Large intestine (tissue), 3 donors: ENCODE measurements around the gene SIGLECL1. TPM values are rescaled to one million over a fixed set of nuclear protein-coding genes. Genes with fewer than 3 reads are reported as not detected.

Experiments
- DNase-seq, 2 donors: peaks; one replicate each; pipeline versions ENCODE4 v3.0.0 to v3.0.0-alpha.2; 2013
- H3K27ac ChIP-seq: one replicate; pipeline ENCODE4 v1.5.1; 2013; ENCODE audit warnings: low read length
- H3K27me3 ChIP-seq: 2 replicates; pipeline ENCODE4 v1.6.1; 2013; ENCODE audit warnings: low read length; ENCODE audit not compliant: control insufficient read depth, insufficient read depth
- H3K36me3 ChIP-seq: 2 replicates; pipeline ENCODE4 v1.6.1; 2013; ENCODE audit warnings: low read length; ENCODE audit not compliant: control insufficient read depth, insufficient read depth
- H3K4me1 ChIP-seq: one replicate; pipeline ENCODE4 v1.6.1; 2013; ENCODE audit warnings: low read length; ENCODE audit not compliant: control insufficient read depth, insufficient read depth
- H3K4me3 ChIP-seq: one replicate; pipeline ENCODE4 v1.5.1; 2013; ENCODE audit warnings: low read length
- H3K9me3 ChIP-seq: one replicate; pipeline ENCODE4 v1.6.1; 2013; ENCODE audit warnings: mild to moderate bottlenecking, low read depth, low read length, moderate library complexity; ENCODE audit not compliant: control insufficient read depth
- WGBS: methylation state at CpG from one replicate; pipeline ENCODE4 v1.1.5; 2013; ENCODE audit warnings: low lambda C conversion rate; ENCODE audit not compliant: insufficient coverage; 5-methylcytosine and 5-hydroxymethylcytosine counted together
- polyA plus RNA-seq: library from polyadenylated mRNA; unstranded; fragments of 120-200 nt; gene quantifications from one replicate; pipeline ENCODE4 v1.2.1, GENCODE V29; 2013

SIGLECL1 gene
- polyA plus RNA-seq, 1 donor, result not detected

DNA sequence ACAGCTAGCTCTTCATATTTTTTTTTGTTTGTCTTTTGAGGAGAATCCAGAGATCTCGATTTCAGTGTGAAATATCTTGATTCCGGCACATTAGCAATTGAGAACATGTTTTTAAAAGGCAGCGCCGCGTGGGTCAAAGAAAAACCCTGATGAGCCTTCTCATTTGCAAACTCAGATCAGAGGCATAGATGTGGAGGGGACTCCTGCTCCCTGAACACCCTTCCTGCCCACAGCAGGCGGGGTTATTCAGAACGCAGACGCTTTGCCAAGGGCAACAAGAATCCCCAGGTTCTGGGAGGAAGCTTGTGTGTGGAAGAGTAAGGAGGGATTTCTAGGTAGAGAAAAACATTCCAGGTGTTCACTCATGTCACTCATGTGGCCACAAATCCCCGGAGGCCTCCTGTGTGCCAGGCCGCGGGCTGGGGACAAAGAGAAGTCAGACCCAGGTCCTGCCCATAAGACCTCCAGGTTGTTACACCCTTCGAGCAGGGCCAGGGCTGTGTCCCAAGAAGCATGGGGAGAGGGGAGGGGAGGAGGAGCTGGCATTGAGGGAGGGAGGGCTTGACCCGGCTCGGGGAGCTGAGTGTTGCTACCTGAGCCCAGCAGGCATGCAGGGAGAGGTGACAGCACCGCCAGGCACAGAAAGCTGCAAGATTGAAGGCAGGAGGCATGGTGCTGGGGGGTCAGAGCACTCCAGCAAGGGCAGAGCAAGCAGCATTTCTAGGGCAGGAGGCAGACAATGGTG lies 44.7 kb downstream of the SIGLECL1 start:
- DNase-seq, result no peak
- peaks cover 13% of the 10 kb centered on the region for H3K27me3 ChIP-seq
- H3K36me3 ChIP-seq, result no peaks in the 10 kb centered on the region
- no peaks in the 10 kb centered on the region for H3K9me3 ChIP-seq
- no CpG with 5 or more reads among the region's 15 CpGs for WGBS
- no peak overlapping the region for H3K27ac ChIP-seq
- H3K4me3 ChIP-seq, result no peak overlapping the region
- no peaks in the 10 kb centered on the region for H3K4me1 ChIP-seq

DNA sequence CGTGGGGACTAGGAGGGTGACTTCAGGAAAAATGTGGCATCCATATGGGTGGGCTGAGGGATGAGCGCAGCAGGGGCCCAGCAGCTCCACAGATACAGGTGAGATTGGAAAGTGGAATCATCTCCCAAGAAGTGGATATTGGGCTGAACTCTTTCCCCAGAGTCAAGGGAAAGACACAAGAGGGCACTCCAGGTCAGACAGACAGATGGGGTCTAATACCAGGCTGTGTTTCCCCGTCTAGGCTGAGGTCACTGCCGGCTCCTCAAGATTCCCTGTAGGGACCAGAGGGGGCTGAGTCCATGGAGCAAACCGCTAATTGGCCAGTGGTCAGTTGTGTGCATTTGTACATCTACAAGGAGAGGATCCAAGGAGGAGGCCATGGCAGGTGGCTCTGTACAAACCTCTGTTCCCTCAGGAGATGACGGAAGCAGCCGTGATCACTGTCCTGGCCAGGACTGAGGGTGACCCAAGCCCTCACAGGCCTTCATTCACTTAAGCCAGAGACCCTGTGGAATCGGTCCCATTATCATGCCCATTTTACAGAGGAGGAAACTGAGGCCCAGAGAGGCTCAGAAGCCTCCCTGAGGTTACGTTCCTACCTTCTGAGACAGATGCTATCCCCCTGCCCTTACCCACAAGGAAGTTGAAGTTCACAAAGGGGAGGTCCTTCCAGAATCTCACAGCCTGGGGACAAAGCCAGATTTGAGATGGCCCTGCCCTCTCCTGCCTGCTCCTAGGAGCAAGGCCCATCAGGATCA lies 45.6 kb downstream of the SIGLECL1 start:
- DNase-seq, result no peak
- no CpG with 5 or more reads among the region's 9 CpGs for WGBS

DNA sequence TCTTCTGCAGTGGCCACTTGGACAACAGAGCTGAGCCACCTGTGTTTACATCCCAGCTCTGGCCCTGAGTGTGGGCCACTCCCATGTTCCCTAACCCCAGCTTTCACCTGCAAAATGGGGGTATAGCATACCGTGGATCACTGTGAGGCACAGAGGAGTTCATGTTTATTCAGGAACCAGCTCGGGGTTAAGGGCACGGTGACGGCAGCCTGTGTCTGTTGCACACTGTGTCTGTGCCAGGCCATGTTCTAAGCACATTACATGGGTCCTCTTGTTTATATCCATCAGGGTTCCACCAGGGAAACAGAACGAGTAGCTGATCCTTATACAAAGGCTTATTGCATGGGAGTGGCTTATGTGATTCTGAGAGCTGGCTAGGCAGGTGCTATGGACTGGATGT lies 46.5 kb downstream of the SIGLECL1 start:
- H3K36me3 ChIP-seq, result no peaks in the 10 kb centered on the region
- no peaks in the 10 kb centered on the region for H3K9me3 ChIP-seq
- H3K4me1 ChIP-seq, result no peaks in the 10 kb centered on the region
- no CpG with 5 or more reads among the region's 5 CpGs for WGBS
- no peak overlapping the region for H3K4me3 ChIP-seq
- peaks cover 13% of the 10 kb centered on the region for H3K27me3 ChIP-seq
- no peak overlapping the region for H3K27ac ChIP-seq
- DNase-seq, result no peak

More for the DNA sequence above, 45.6 kb downstream of the SIGLECL1 start:
- no peaks in the 10 kb centered on the region for H3K4me1 ChIP-seq
- peaks cover 13% of the 10 kb centered on the region for H3K27me3 ChIP-seq
- H3K36me3 ChIP-seq, result no peaks in the 10 kb centered on the region
- no peak overlapping the region for H3K27ac ChIP-seq
- no peaks in the 10 kb centered on the region for H3K9me3 ChIP-seq
- H3K4me3 ChIP-seq, result no peak overlapping the region

DNA sequence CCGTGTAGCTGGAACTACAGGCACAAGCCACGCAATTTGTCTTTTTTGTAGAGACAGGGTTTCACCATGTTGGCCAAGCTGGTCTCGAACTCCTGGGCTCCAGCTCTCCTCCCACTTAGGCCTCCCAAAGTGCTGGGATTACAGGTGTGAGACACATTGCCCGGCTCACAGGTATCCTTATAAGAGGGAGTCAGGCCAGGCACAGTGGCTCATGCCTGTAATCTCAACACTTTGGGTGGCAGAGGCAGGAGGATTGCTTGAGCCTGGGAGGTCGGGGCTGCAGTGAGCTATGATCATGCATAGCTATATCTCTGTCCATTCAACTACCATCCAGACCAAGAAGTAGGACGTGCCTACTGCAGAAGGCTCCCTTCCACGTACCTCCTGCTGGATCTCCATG lies 50.4 kb downstream of the SIGLECL1 start:
- Histone ChIP-seq H3K4me3 (no peak overlapping the region), H3K4me1 (no peaks in the 10 kb centered on the region), H3K9me3 (no peaks in the 10 kb centered on the region), H3K36me3 (no peaks in the 10 kb centered on the region), H3K27ac (no peak overlapping the region), H3K27me3 (no peaks in the 10 kb centered on the region)
- no peak for DNase-seq
- no CpG with 5 or more reads among the region's 7 CpGs for WGBS

DNA sequence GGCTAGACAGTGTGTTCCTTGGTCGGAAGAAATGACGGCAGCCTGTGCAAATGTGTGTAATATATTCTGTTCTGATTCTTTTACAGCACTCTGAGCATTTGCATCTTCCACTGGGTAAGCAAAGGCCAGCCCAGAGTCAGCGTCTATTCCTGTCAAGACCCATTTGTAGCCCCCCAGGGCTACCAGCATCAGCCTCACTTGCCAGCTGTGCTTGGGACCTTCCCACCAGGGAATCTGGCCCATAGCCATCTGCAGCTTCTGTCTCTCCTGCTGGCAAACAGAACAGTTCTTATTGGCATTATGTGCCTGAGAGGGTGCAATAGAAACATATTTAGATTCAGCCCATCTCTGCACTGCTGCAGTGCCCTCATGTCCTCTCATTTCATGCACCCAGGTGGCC lies 54.6 kb downstream of the SIGLECL1 start:
- peaks cover 4% of the 10 kb centered on the region for H3K27me3 ChIP-seq
- DNase-seq, result no peak
- H3K36me3 ChIP-seq, result no peaks in the 10 kb centered on the region
- no peak overlapping the region for H3K27ac ChIP-seq
- H3K9me3 ChIP-seq, result no peaks in the 10 kb centered on the region
- no peaks in the 10 kb centered on the region for H3K4me1 ChIP-seq
- no CpG with 5 or more reads among the region's 3 CpGs for WGBS
- H3K4me3 ChIP-seq, result no peak overlapping the region

DNA sequence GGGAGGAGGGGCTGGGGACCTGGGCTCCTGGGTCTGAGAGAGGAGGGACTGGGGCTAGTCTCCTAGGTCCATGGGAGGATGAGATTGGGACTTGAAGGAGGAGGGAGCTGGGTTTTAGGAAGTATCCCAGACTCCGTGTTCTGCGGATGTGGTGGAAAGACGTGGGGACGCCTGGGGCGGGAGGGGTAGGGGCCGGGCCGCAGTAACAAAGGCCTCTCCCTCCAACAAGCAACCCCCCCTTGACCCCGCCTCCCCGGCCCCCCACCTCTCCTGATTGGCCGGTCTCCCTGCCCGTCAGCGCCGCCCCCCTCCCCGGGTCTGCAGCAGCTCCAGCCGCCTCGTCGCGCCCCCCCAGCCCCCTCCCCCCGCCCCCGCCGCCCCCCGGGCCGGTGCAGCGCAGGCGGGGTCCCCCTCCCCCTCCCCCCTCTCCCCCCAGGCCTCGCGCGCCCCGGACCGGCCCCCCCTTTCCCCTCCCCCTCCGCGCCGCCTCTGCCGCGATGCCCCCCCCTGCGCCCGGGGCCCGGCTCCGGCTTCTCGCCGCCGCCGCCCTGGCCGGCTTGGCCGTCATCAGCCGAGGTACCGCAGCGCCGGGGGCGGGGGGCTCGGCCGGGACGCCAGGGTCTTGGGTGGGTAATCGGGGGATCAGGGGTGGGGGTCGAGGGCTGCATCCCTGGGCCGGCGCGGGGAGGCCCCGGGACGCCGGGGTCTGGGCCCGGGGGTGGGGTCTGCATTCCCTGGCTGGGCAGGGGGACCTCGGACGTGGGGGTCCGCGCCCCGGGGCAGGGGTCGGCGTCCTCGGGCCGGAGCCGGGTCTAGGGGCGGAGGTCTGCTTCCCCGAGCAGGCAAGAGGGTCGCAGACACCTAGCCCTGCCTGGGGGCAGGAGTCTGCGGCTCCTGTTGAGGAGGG lies 60.7 kb downstream of the SIGLECL1 start, which contains the start of gene IGLON5:
Gene IGLON5 (plus strand): TSS at position 294 of the 907 bp plus-strand sequence. CDS start 204 bp downstream, at position 498.
- Histone ChIP-seq H3K4me3 (no peak within 1 kb of the TSS), H3K9me3 (no peaks in the 10 kb centered on the region), H3K27ac (no peak within 1 kb of the TSS), H3K4me1 (no peaks in the 10 kb centered on the region), H3K36me3 (no peaks in the 10 kb centered on the region), H3K27me3 (peaks cover 14% of the 10 kb centered on the region)
- no CpG with 5 or more reads among the region's 76 CpGs for WGBS
- DNase-seq, result no peak

DNA sequence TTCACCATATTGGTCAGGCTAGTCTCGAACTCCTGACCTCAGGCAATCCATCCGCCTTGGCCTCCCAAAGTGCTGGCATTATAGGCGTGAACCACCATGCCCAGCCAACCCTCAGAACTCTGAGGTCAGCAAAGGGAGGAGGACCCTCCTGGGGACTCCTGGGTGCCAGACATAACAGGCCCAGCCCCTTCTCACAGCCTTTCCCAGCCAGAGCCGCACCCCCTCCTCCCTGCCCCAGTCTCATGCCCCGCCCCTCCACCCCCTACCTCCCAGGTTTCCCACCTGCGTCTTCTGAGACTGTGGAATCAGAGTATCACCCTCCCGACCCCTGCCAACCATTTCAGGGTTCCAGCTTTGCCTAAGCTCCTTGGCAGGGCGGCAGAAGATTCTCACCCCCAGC lies 65.8 kb downstream of the SIGLECL1 start:
- no CpG with 5 or more reads among the region's 8 CpGs for WGBS
- Histone ChIP-seq H3K4me3 (no peak overlapping the region), H3K27me3 (peaks cover 12% of the 10 kb centered on the region), H3K4me1 (no peaks in the 10 kb centered on the region), H3K27ac (no peak overlapping the region), H3K36me3 (no peaks in the 10 kb centered on the region), H3K9me3 (no peaks in the 10 kb centered on the region)
- DNase-seq, result no peak

DNA sequence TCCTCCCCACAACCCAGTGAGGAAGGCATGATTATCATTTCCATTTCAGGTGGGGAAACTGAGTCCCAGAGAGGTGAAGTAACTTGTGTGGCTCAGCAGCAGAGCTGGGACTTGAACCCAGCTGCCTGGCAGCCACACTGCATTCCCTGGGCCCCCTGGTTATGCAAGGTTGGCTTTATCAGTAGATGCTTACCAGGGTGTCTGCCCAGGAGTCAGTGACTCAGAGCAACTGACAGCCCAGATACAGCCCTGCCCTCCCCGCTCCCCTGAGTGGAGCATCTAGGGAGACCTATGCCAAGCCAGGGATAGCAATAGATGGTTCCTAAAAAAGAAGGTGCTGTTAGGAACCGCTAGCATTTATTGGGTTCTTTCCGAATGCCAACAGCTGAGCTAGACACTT lies 66.5 kb downstream of the SIGLECL1 start:
- no peaks in the 10 kb centered on the region for H3K4me1 ChIP-seq
- no peak overlapping the region for H3K4me3 ChIP-seq
- no peak for DNase-seq
- H3K36me3 ChIP-seq, result no peaks in the 10 kb centered on the region
- H3K9me3 ChIP-seq, result no peaks in the 10 kb centered on the region
- peaks cover 7% of the 10 kb centered on the region for H3K27me3 ChIP-seq
- no CpG with 5 or more reads among the region's 3 CpGs for WGBS
- H3K27ac ChIP-seq, result no peak overlapping the region

DNA sequence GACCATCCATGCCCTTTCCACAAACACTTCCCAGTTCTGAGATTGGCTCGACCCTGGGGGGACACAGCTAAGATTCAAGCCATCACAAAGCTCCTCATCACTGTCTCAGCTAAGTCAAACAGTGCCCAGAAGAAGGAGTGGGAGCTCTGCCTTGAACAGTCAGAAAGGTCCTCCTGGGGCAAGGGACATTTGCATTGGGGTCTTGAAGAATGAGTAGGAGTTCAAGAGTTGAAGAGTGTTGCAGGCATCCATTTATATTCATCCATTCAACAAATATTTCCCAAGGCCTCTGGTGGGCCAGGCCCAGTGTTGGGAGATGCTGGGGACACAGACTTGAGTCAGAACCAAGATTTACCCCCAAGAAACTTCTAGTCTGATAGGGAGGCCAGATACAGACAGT lies 67.1 kb downstream of the SIGLECL1 start:
- H3K4me1 ChIP-seq, result no peaks in the 10 kb centered on the region
- peaks cover 2% of the 10 kb centered on the region for H3K27me3 ChIP-seq
- no peak overlapping the region for H3K27ac ChIP-seq
- no peaks in the 10 kb centered on the region for H3K9me3 ChIP-seq
- no peak overlapping the region for H3K4me3 ChIP-seq
- H3K36me3 ChIP-seq, result no peaks in the 10 kb centered on the region
- no peak for DNase-seq
- no CpG with 5 or more reads among the region's 1 CpG for WGBS
